ENCODE results near the gene PSTK.
A peak's percentile ranks its signal among the peaks of the same experiment; 100 is the strongest.

The PSTK gene

DNA sequence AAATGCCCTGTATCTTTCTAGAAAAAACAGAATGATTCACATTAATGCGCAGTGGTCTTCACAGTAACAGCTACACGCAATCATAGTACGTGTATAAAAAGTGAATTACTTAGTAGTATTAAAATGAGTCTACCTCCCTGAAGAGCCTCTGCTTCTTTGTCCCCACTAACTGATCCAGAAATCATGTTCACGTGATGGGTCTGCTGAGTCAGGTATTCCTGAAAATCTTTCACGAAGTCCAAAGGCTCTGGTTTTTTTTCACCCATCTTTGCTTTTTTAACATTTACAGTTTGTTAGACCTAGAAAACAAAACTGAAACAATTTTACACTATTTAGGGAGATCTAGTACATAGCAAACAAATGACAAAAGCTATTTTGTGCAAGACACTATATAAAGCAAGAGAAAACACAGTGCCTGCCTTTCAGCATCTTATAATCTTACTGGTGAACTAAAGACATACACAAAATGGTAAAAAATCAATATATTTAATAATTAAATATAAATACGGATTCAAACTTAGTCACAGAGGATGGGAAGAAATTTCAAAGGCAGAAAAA lies 18.2 kb downstream of the PSTK start:
- no peaks in the 10 kb centered on the region for H3K36me3 ChIP-seq (ENCODE audit: control insufficient read depth, insufficient read depth, low read length)
- no peaks in the 10 kb centered on the region for H3K27me3 ChIP-seq (ENCODE audit: control insufficient read depth, insufficient read depth, low read length)
- H3K9me3 ChIP-seq (ENCODE audit: control insufficient read depth, low read length) = no peaks in the 10 kb centered on the region
- no peak overlapping the region for H3K4me3 ChIP-seq (ENCODE audit: low read length)
- peaks cover 10% of the 10 kb centered on the region for H3K4me1 ChIP-seq (ENCODE audit: control insufficient read depth, insufficient read depth, low read length)
- H3K9ac ChIP-seq (ENCODE audit: low read length) = no peak overlapping the region

DNA sequence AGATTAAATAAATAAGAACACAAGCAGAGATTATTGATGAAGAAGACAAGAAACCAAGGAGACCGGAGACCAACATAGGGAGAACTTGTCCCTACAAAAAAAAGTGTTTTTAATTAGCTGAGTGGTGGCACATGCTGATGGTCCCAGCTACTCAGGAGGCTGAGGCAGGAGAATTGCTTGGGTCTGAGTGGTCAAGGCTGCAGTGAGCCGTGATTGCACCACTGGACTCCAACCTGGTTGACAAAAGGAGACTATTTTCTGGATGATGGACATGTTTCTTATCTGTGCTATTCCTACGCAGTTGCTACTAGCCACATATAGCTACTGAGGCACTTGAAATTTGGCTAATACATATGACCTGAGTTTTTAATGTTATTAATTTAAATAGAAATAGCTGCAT lies 18.7 kb downstream of the PSTK start:
- H3K27me3 ChIP-seq (ENCODE audit: control insufficient read depth, insufficient read depth, low read length) = no peaks in the 10 kb centered on the region
- H3K9me3 ChIP-seq (ENCODE audit: control insufficient read depth, low read length) = no peaks in the 10 kb centered on the region
- no peak overlapping the region for H3K9ac ChIP-seq (ENCODE audit: low read length)
- peaks cover 10% of the 10 kb centered on the region for H3K4me1 ChIP-seq (ENCODE audit: control insufficient read depth, insufficient read depth, low read length)
- H3K4me3 ChIP-seq (ENCODE audit: low read length) = no peak overlapping the region
- H3K36me3 ChIP-seq (ENCODE audit: control insufficient read depth, insufficient read depth, low read length) = no peaks in the 10 kb centered on the region

DNA sequence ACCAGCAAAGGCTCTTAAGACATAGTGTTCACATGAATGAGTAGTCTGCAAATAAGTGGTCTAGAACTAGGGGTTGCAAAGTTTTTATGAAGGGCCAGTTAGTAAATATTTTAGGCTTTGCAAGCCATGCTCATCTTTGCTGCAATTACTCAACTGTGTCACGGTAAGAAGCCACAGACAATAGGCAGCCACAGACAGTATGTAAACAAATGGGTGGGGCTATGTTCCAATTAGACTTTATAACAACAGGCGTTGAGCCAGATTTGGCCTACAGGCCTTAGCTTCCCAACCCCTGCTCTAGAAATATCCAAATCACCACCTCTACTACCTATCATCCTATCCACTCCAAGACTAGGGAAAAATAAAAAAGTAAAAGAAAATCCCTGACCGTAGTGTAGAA lies 19.1 kb downstream of the PSTK start:
- Histone ChIP-seq H3K36me3 (ENCODE audit: control insufficient read depth, insufficient read depth, low read length) (no peaks in the 10 kb centered on the region), H3K27me3 (ENCODE audit: control insufficient read depth, insufficient read depth, low read length) (no peaks in the 10 kb centered on the region), H3K9ac (ENCODE audit: low read length) (no peak overlapping the region), H3K9me3 (ENCODE audit: control insufficient read depth, low read length) (no peaks in the 10 kb centered on the region), H3K4me1 (ENCODE audit: control insufficient read depth, insufficient read depth, low read length) (peaks cover 10% of the 10 kb centered on the region), H3K4me3 (ENCODE audit: low read length) (no peak overlapping the region)

DNA sequence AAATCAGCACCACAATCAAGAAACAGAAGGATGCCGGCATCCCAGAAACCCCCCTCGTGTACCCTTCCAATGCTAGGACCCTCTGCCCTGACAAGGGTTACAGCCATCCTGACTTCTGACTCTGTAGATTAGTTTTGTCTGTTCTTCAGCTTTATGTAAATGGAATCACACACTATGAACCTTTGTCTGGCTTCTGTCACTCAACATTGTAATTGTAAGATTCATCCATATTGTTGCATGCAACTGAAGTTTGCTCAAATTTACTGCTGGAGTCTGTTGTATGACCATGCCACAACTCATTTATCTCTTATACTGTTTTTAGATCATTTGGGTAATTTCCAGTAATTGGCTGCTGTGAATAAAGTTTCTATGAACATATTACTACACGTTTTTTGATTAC lies 20.0 kb downstream of the PSTK start:
- Histone ChIP-seq H3K9ac (ENCODE audit: low read length) (no peak overlapping the region), H3K4me3 (ENCODE audit: low read length) (no peak overlapping the region), H3K9me3 (ENCODE audit: control insufficient read depth, low read length) (no peaks in the 10 kb centered on the region), H3K27me3 (ENCODE audit: control insufficient read depth, insufficient read depth, low read length) (no peaks in the 10 kb centered on the region), H3K4me1 (ENCODE audit: control insufficient read depth, insufficient read depth, low read length) (peaks cover 10% of the 10 kb centered on the region), H3K36me3 (ENCODE audit: control insufficient read depth, insufficient read depth, low read length) (no peaks in the 10 kb centered on the region)

DNA sequence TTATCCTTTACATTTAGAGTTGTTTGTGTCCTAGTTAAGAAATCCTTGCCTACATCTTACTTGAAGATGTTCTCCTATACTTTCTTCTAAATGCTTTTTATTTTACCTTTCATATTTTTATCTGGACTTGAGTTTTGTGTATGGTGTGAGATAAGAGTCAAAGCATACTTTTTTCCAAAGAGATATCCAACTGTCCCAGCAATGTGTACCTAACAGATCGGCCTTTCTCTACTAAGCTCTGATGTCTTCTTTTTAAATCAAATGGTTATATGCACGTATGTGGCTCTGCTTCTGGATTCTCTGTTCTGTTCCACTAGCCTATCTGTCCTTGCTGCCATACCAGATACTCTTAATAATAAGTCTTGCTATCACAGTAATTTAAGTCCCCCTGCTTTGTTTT lies 21.2 kb downstream of the PSTK start:
- H3K4me1 ChIP-seq (ENCODE audit: control insufficient read depth, insufficient read depth, low read length) = peaks cover 10% of the 10 kb centered on the region
- no peaks in the 10 kb centered on the region for H3K27me3 ChIP-seq (ENCODE audit: control insufficient read depth, insufficient read depth, low read length)
- no peak overlapping the region for H3K4me3 ChIP-seq (ENCODE audit: low read length)
- no peaks in the 10 kb centered on the region for H3K9me3 ChIP-seq (ENCODE audit: control insufficient read depth, low read length)
- no peaks in the 10 kb centered on the region for H3K36me3 ChIP-seq (ENCODE audit: control insufficient read depth, insufficient read depth, low read length)
- H3K9ac ChIP-seq (ENCODE audit: low read length) = no peak overlapping the region

DNA sequence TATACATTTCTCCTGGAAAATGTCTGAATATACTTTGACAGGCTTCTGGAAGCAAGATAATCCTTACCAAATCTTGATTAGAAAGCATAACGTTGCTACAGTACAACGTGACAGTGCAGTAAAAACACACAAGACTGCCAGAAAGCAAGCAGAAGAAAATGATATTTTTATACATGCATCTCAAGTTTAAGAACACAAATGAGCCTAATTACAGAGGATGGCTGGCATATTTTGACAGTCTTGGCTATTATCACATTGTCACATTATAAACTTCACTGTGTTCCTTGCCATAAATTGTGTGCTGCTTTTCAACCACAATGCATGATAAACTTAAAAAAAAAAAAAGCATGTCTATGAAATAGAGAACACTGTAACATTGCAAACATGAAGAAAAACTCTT lies 24.1 kb downstream of the PSTK start:
- no peaks in the 10 kb centered on the region for H3K27me3 ChIP-seq (ENCODE audit: control insufficient read depth, insufficient read depth, low read length)
- no peak overlapping the region for H3K4me3 ChIP-seq (ENCODE audit: low read length)
- H3K36me3 ChIP-seq (ENCODE audit: control insufficient read depth, insufficient read depth, low read length) = no peaks in the 10 kb centered on the region
- H3K9me3 ChIP-seq (ENCODE audit: control insufficient read depth, low read length) = no peaks in the 10 kb centered on the region
- peaks cover 9% of the 10 kb centered on the region for H3K4me1 ChIP-seq (ENCODE audit: control insufficient read depth, insufficient read depth, low read length)
- no peak overlapping the region for H3K9ac ChIP-seq (ENCODE audit: low read length)

DNA sequence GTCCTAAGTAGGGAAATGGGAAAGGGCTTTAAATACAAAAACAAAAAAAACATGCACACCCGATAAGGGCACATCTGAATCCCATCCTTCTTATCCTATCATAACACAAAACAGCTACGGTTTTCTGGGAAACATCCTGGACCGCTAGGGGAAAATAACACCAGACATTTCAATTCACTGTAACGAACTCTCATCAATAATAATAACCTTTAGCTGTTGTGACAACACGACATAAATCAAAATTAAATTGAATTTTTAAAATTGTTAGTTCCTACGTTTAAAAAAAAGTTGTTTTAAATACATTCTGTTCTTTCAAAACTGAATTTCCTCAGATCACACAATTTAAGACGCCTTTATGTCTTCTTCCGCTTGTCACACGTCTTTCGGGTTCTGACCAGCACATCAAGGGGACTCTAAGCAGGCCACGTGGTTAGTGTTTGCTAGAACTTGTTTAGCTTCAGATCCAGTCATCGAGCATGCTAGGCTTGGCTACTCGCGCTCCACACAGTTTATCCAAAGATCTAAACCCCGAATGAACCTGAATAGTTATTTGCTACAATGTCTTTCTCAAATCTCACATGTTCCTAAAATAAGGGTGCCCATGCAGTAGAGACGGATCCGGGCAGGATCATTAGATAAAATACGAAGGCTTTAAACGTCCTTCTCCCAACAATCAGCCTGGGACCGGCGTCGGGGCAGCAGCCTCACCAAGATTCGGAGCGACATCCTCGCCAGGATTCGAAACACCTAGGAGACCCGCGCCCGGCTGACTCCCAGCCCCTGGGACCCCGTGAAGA lies 27.6 kb downstream of the PSTK start:
- Histone ChIP-seq H3K4me1 (ENCODE audit: control insufficient read depth, insufficient read depth, low read length) (peaks cover 7% of the 10 kb centered on the region), H3K4me3 (ENCODE audit: low read length) (peak overlapping the region; percentile 84), H3K9ac (ENCODE audit: low read length) (peak overlapping the region; percentile 97), H3K27me3 (ENCODE audit: control insufficient read depth, insufficient read depth, low read length) (no peaks in the 10 kb centered on the region), H3K9me3 (ENCODE audit: control insufficient read depth, low read length) (no peaks in the 10 kb centered on the region), H3K36me3 (ENCODE audit: control insufficient read depth, insufficient read depth, low read length) (no peaks in the 10 kb centered on the region)

DNA sequence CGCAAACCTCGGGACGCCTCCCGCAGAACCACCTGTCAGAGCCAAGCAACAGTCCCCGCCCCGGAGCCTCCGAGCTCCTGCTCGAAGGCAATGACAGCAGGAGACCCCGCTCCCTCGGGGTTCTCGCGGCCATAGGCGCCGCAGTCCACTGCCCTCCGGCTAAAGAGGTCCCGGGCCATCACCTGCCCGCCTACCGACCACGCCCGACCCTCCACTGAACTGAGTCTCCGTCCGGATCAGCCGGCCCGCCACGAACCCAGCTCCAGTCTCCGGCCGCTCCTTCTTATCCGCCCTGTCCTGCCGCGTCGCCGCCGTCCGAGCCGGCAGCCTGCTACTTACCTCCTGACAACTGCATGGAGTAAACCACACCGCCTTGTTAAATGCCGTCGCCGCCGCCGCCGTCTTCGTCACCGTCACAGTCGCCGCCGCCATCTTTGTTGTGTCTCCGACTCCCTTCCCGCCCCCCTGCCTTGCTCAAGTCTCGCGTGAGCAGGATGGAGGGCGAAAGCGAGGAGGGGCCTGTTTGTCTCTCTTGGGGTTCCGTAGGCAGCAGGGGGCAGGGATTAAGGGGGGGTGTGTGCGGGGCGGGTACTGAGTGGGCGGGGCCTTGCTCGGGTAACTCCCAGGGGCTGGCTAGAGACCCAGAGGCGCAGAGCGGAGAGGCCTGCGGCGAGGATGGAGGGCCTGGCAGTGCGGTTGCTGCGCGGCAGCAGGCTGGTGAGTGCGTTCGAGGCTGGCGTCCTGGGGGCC lies 28.3 kb downstream of the PSTK start, which contains the start of the genes ACADSB and IKZF5:
TSS of gene ACADSB (plus strand) at position 652 of the 750 bp plus-strand sequence. CDS start at position 676, 24 bp downstream.
TSS of gene IKZF5 (minus strand) at position 441 of the 750 bp plus-strand sequence. CDS start 10,170 bp downstream, outside the sequence.
- Histone ChIP-seq H3K4me1 (ENCODE audit: control insufficient read depth, insufficient read depth, low read length) (peaks cover 7% of the 10 kb centered on the region), H3K36me3 (ENCODE audit: control insufficient read depth, insufficient read depth, low read length) (no peaks in the 10 kb centered on the region)

DNA sequence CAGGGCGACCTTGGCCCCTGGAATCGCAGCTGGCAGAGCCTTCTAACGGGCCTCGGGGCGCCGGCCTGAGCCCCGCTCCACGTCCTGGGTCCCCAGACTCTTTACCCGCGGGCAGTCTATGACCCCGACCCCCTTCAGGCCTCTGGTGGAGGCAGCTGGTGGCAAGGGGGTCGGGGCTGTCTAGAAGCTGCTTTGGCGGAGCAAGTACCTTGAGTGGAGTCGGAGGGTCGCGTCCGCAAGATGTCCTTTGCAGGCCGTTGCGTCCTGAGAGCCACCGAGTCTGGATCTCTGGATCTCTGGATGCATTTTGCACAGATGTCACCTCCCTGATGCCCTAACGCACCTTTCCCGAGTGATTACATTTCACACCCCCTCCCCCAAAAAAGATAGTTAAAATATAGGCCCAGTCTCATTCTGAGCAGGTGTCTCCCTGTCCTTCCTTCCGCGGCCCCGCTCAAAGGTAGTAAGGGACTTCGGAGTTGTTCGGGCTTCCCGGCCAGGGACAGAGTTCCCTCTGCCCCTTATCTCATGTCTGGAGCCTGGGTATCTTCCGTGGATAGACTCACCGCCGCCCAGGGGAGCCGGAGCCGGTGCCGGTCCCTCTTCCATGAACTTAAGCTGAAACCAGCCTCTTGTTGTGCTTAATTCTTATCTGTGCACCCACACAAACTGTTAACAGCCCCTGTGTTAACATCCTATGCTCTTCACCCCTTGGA lies 29.1 kb downstream of the PSTK start:
- Histone ChIP-seq H3K4me3 (ENCODE audit: low read length) (peak overlapping the region; percentile 84), H3K4me1 (ENCODE audit: control insufficient read depth, insufficient read depth, low read length) (peaks cover 7% of the 10 kb centered on the region)

More for the DNA sequence above, 28.3 kb downstream of the PSTK start, which contains the start of the genes ACADSB and IKZF5:
- H3K9ac ChIP-seq (ENCODE audit: low read length) = peak within 1 kb of the TSS; percentile 97
- no peaks in the 10 kb centered on the region for H3K27me3 ChIP-seq (ENCODE audit: control insufficient read depth, insufficient read depth, low read length)
- H3K9me3 ChIP-seq (ENCODE audit: control insufficient read depth, low read length) = no peaks in the 10 kb centered on the region
- peak within 1 kb of the TSS; percentile 84 for H3K4me3 ChIP-seq (ENCODE audit: low read length)

DNA sequence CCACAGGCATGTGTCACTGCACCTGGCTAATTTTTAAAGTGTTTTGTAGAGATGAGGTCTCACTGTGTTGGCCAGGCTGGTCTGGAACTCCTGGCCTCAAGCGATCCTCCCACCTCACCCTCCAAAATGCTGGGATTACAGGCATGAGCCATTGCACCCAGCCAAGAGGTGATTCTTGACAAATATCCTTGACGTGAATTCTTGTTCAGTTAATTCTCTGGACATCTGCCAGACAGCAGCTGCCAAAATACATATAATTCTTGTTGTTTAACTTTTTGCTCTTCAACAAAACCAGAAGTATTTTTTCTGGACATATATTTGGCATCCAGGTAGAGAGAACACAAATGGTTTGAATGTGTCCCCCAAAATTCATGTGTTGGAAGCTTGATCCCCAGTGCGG lies 31.8 kb downstream of the PSTK start:
- H3K27me3 ChIP-seq (ENCODE audit: control insufficient read depth, insufficient read depth, low read length) = no peaks in the 10 kb centered on the region
- H3K9me3 ChIP-seq (ENCODE audit: control insufficient read depth, low read length) = no peaks in the 10 kb centered on the region
- H3K4me3 ChIP-seq (ENCODE audit: low read length) = no peak overlapping the region
- no peaks in the 10 kb centered on the region for H3K36me3 ChIP-seq (ENCODE audit: control insufficient read depth, insufficient read depth, low read length)
- no peak overlapping the region for H3K9ac ChIP-seq (ENCODE audit: low read length)
- H3K4me1 ChIP-seq (ENCODE audit: control insufficient read depth, insufficient read depth, low read length) = peaks cover 7% of the 10 kb centered on the region

More for the DNA sequence above, 29.1 kb downstream of the PSTK start:
- Histone ChIP-seq H3K9ac (ENCODE audit: low read length) (peak overlapping the region; percentile 87), H3K9me3 (ENCODE audit: control insufficient read depth, low read length) (no peaks in the 10 kb centered on the region), H3K27me3 (ENCODE audit: control insufficient read depth, insufficient read depth, low read length) (no peaks in the 10 kb centered on the region), H3K36me3 (ENCODE audit: control insufficient read depth, insufficient read depth, low read length) (no peaks in the 10 kb centered on the region)

DNA sequence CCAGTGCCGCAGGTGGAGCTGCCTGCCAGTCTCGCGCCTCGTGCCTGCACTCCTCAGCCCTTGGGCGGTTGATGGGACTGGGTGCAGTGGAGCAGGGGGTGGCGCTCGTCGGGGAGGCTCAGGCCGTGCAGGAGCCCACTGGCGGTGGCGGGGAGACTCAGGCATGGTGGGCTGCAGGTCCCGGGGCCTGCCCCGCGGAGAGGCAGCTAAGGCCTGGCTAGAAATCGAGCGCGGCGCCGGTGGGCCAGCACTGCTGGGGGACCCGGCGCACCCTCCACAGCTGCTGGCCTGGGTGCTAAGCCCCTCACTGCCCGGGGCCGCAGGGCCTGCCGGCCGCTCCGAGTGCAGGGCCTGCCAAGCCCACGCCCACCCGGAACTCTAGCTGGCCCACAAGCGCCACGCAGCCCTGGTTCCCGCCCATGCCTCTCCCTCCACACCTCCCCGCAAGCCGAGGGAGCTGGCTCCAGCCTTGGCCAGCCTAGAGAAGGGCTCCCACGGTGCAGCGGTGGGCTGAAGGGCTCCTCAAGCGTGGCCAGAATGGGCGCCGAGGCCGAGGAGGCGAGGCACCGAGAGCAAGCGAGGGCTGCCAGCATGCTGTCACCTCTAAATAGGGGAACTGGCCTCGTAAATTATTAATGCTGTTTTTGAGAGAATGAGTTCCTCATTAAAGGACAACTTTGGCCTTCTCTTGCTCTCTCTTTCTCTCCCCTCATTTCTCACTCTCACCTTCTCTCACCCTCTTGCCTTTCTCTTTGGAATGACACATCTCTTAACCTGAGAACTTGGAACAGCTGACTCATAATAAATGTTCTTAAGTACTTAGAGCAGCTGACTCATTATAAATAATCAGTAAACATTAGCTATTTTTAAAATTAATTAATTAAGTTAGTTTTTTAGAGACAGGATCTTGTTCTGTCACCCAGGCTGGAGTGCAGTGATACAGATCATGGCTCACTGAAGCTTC lies 33.5 kb downstream of the PSTK start:
- Histone ChIP-seq H3K9me3 (ENCODE audit: control insufficient read depth, low read length) (no peaks in the 10 kb centered on the region), H3K36me3 (ENCODE audit: control insufficient read depth, insufficient read depth, low read length) (no peaks in the 10 kb centered on the region), H3K9ac (ENCODE audit: low read length) (no peak overlapping the region), H3K4me3 (ENCODE audit: low read length) (no peak overlapping the region), H3K27me3 (ENCODE audit: control insufficient read depth, insufficient read depth, low read length) (no peaks in the 10 kb centered on the region), H3K4me1 (ENCODE audit: control insufficient read depth, insufficient read depth, low read length) (peaks cover 7% of the 10 kb centered on the region)
